B cell (primary cell): ENCODE data around the gene RABL2B. TPM values are rescaled to one million over a fixed set of nuclear protein-coding genes. Genes with fewer than 3 reads are reported as not detected.

Experiments
- ATAC-seq: fragments of 200-7000 bp; cut with Tn5 transposase; one replicate; pipeline ENCODE4 v1.10.0; 2021; ENCODE audit warnings: low read depth, mild to moderate bottlenecking, moderate number of reproducible peaks, moderate library complexity
- CTCF ChIA-PET: fragments of 350-600 bp; sonication (Branson Sonifier 250); formaldehyde crosslinking; loops from one replicate; lab custom pipeline; 2021; ENCODE audit warnings: antibody characterized with exemption, inconsistent platforms; lab: Charles Lee
- POLR2A ChIA-PET: fragments of 350-600 bp; sonication (Branson Sonifier 250); formaldehyde crosslinking; loops from one replicate; lab custom pipeline; 2021; ENCODE audit warnings: antibody characterized with exemption; lab: Charles Lee
- DNase-seq: peaks from one replicate; pipeline ENCODE4 v3.0.0; 2013
- H2AFZ ChIP-seq: 2 replicates; pipeline ENCODE4 v1.6.1; 2012; ENCODE audit warnings: mild to moderate bottlenecking, low read depth, low read length; ENCODE audit not compliant: insufficient read depth, poor library complexity, severe bottlenecking
- H3K27ac ChIP-seq, 2 donors: 1 replicate in 1 of 2; 2 replicates in 1 of 2; pipeline ENCODE4 v1.5.1; 2012 to 2013; ENCODE audit warnings: low read length in 2 of 2, mild to moderate bottlenecking in 2 of 2, moderate library complexity in 1 of 2
- H3K27me3 ChIP-seq, 4 experiments: fragments of 200-600 bp in 1 of 4; sonication (generic) in 1 of 4; replicated peaks in 1 of 4; 1 replicate in 2 of 4; 2 replicates in 2 of 4; pipeline versions ENCODE4 v1.6.1 to v1.7.0; 2013 to 2016; ENCODE audit warnings: low read length in 3 of 4, mild to moderate bottlenecking in 2 of 4, mixed read lengths in 1 of 4, moderate library complexity in 1 of 4; ENCODE audit not compliant: insufficient read depth in 4 of 4, control insufficient read depth in 3 of 4; ENCODE audit errors: control extremely low read depth in 1 of 4
- H3K36me3 ChIP-seq, 2 experiments: replicated peaks in 1 of 2; 1 replicate in 1 of 2; 2 replicates in 1 of 2; pipeline versions ENCODE4 v1.6.1 to v1.7.1; 2013; ENCODE audit warnings: low read length in 1 of 2; ENCODE audit not compliant: insufficient read depth in 2 of 2, control insufficient read depth in 1 of 2; ENCODE audit errors: control extremely low read depth in 1 of 2, extremely low read depth in 1 of 2
- H3K4me1 ChIP-seq, 2 donors: fragments of 200-600 bp in 1 of 2; sonication (generic) in 1 of 2; 1 replicate in 1 of 2; 2 replicates in 1 of 2; pipeline versions ENCODE4 v1.5.1 to v1.6.1; 2013 to 2017; ENCODE audit warnings: low read length in 2 of 2; ENCODE audit not compliant: control insufficient read depth in 2 of 2, insufficient read depth in 2 of 2
- H3K4me2 ChIP-seq: replicated peaks from 2 replicates; pipeline ENCODE3; 2012; ENCODE audit warnings: mild to moderate bottlenecking, low read depth, low read length; ENCODE audit not compliant: poor library complexity, severe bottlenecking
- H3K4me3 ChIP-seq, 5 experiments: fragments of 200-600 bp in 1 of 5; sonication (generic) in 1 of 5; 1 replicate in 3 of 5; 2 replicates in 2 of 5; pipeline versions ENCODE4 v1.5.1 to v1.7.0; 2011 to 2016; ENCODE audit warnings: low read length in 4 of 5, mild to moderate bottlenecking in 4 of 5, low read depth in 2 of 5, control low read depth in 1 of 5, moderate library complexity in 1 of 5; ENCODE audit not compliant: insufficient read depth in 1 of 5; ENCODE audit errors: control extremely low read depth in 1 of 5, extremely low read depth in 1 of 5
- H3K79me2 ChIP-seq: fragments of 200-600 bp; sonication (generic); one replicate; pipeline ENCODE4 v1.6.0; 2016; ENCODE audit warnings: low read length; ENCODE audit not compliant: control insufficient read depth, insufficient read depth
- H3K9ac ChIP-seq: fragments of 200-600 bp; sonication (generic); 2 replicates; pipeline ENCODE4 v1.6.1; 2017; ENCODE audit warnings: mild to moderate bottlenecking, low read length, moderate library complexity
- H3K9me3 ChIP-seq, 3 donors: one replicate each; pipeline versions ENCODE4 v1.6.1 to v1.7.1; 2013; ENCODE audit warnings: low read length in 2 of 3; ENCODE audit not compliant: control insufficient read depth in 2 of 3, insufficient read depth in 1 of 3; ENCODE audit errors: control extremely low read depth in 1 of 3
- H4K20me1 ChIP-seq: 2 replicates; pipeline ENCODE4 v1.6.0; 2012; ENCODE audit warnings: mild to moderate bottlenecking, low read length; ENCODE audit not compliant: insufficient read depth, control insufficient read depth, poor library complexity, severe bottlenecking
- H3K27ac Mint-ChIP-seq: one replicate; pipeline ENCODE4 v1.8.0; 2021; ENCODE audit warnings: mixed read lengths
- H3K27me3 Mint-ChIP-seq: one replicate; pipeline ENCODE4 v1.8.0; 2021; ENCODE audit warnings: mixed read lengths
- H3K4me1 Mint-ChIP-seq: one replicate; pipeline ENCODE4 v1.8.0; 2021; ENCODE audit warnings: mixed read lengths
- H3K4me3 Mint-ChIP-seq: one replicate; pipeline ENCODE4 v1.8.0; 2021; ENCODE audit warnings: mixed read lengths
- H3K9me3 Mint-ChIP-seq: one replicate; pipeline ENCODE4 v1.8.0; 2022; ENCODE audit warnings: mixed read lengths; ENCODE audit not compliant: insufficient read depth
- EZH2 ChIP-seq: IDR thresholded peaks from 2 replicates; pipeline ENCODE4 v1.6.1; 2012; ENCODE audit warnings: borderline replicate concordance, low read depth, mild to moderate bottlenecking, moderate library complexity, low read length; ENCODE audit not compliant: insufficient read depth, poor library complexity, severe bottlenecking
- WGBS: methylation state at CpG from one replicate; pipeline ENCODE4 v1.1.5; 2013; ENCODE audit warnings: missing lambda C conversion rate; ENCODE audit not compliant: insufficient coverage; 5-methylcytosine and 5-hydroxymethylcytosine counted together
- intact Hi-C: fragments of 100-400 bp; cut with micrococcal nuclease; formaldehyde crosslinking; loops from one replicate; pipeline ENCODE4 v1.10.0; 2022
- polyA plus RNA-seq: library from polyadenylated mRNA; depleted of rRNA; stranded (reverse); fragments of >200 nt; gene quantifications from 2 replicates; pipeline ENCODE4 v1.2.3, GENCODE V29; 2012
- total RNA-seq, 2 donors: library from RNA; stranded (reverse); fragments of 120-200 nt in 1 of 2; gene quantifications; 1 replicate in 1 of 2; 2 replicates in 1 of 2; pipeline versions ENCODE4 v1.2.3 to v1.2.4, GENCODE V29; 2013 to 2022
- TF ChIP-seq, protein P1 (sequence below): fragments of 200-600 bp; IDR thresholded peaks from one replicate; pipeline ENCODE4 v1.8.0; 2022; ENCODE audit warnings: antibody characterized with exemption, mild to moderate bottlenecking

The RABL2B gene
- total and polyA plus RNA-seq, 2 donors (not counting 1 experiment from before 2014, with no cell fraction given), result 93.1 to 99.0 TPM

DNA sequence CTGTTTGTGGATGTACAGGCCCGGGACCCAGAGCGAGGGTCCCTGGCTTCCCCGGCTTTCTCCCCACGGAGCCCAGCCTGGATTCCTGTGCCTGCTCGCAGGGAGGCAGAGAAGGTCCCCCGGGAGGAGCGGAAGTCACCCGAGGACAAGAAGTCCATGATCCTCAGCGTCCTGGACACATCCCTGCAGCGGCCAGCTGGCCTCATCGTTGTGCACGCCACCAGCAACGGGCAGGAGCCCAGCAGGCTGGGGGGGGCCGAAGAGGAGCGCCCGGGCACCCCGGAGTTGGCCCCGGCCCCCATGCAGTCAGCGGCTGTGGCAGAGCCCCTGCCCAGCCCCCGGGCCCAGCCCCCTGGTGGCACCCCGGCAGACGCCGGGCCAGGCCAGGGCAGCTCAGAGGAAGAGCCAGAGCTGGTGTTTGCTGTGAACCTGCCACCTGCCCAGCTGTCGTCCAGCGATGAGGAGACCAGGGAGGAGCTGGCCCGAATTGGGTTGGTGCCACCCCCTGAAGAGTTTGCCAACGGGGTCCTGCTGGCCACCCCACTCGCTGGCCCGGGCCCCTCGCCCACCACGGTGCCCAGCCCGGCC lies 62.1 kb downstream of the RABL2B start:
- peaks cover 7% of the 10 kb centered on the region for H3K4me1 Mint-ChIP-seq
- peaks cover 7% of the 10 kb centered on the region for H3K27me3 Mint-ChIP-seq
- no peak for TF ChIP-seq EZH2
- TF ChIP-seq, protein P1, sequence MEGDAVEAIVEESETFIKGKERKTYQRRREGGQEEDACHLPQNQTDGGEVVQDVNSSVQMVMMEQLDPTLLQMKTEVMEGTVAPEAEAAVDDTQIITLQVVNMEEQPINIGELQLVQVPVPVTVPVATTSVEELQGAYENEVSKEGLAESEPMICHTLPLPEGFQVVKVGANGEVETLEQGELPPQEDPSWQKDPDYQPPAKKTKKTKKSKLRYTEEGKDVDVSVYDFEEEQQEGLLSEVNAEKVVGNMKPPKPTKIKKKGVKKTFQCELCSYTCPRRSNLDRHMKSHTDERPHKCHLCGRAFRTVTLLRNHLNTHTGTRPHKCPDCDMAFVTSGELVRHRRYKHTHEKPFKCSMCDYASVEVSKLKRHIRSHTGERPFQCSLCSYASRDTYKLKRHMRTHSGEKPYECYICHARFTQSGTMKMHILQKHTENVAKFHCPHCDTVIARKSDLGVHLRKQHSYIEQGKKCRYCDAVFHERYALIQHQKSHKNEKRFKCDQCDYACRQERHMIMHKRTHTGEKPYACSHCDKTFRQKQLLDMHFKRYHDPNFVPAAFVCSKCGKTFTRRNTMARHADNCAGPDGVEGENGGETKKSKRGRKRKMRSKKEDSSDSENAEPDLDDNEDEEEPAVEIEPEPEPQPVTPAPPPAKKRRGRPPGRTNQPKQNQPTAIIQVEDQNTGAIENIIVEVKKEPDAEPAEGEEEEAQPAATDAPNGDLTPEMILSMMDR, result no peak
- H3K4me1 ChIP-seq, result peaks cover 8 to 12% of the 10 kb centered on the region in 2 donors
- no peak overlapping the region for H3K4me2 ChIP-seq
- no peak overlapping the region for H3K9ac ChIP-seq
- no peak overlapping the region for H2AFZ ChIP-seq
- no peak overlapping the region for H3K4me3 ChIP-seq
- no peaks in the 10 kb centered on the region for H3K36me3 ChIP-seq
- H3K27me3 ChIP-seq, result no peaks in the 10 kb centered on the region
- no peak for DNase-seq
- no peaks in the 10 kb centered on the region for H4K20me1 ChIP-seq
- H3K9me3 ChIP-seq, result peaks cover 0 to 4% (median 0%) of the 10 kb centered on the region in 3 donors
- POLR2A ChIA-PET, result no interaction called here
- intact Hi-C loops, result no loop called here
- WGBS, result 95% methylated on average over 32 of the region's 32 CpGs
- H3K27ac Mint-ChIP-seq, result no peak overlapping the region
- ATAC-seq, result no peak
- CTCF ChIA-PET, result no interaction called here
- no peaks in the 10 kb centered on the region for H3K9me3 Mint-ChIP-seq
- H3K79me2 ChIP-seq, result no peaks in the 10 kb centered on the region
- H3K4me3 Mint-ChIP-seq, result no peak overlapping the region
- no peak overlapping the region for H3K27ac ChIP-seq

DNA sequence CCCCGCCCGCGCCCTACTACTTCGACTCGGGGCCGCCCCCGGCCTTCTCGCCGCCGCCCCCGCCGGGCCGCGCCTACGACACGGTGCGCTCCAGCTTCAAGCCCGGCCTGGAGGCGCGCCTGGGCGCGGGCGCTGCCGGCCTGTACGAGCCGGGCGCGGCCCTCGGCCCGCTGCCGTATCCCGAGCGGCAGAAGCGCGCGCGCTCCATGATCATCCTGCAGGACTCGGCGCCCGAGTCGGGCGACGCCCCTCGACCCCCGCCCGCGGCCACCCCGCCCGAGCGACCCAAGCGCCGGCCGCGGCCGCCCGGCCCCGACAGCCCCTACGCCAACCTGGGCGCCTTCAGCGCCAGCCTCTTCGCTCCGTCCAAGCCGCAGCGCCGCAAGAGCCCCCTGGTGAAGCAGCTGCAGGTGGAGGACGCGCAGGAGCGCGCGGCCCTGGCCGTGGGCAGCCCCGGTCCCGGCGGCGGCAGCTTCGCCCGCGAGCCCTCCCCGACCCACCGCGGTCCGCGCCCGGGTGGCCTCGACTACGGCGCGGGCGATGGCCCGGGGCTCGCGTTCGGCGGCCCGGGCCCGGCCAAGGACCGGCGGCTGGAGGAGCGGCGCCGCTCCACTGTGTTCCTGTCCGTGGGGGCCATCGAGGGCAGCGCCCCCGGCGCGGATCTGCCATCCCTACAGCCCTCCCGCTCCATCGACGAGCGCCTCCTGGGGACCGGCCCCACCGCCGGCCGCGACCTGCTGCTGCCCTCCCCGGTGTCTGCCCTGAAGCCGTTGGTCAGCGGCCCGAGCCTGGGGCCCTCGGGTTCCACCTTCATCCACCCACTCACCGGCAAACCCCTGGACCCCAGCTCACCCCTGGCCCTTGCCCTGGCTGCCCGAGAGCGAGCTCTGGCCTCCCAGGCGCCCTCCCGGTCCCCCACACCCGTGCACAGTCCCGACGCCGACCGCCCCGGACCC lies 62.9 kb downstream of the RABL2B start:
- intact Hi-C loops, result no loop called here
- Histone ChIP-seq H2AFZ (no peak overlapping the region), H3K4me1 (peaks cover 8 to 12% of the 10 kb centered on the region in 2 donors), H3K36me3 (no peaks in the 10 kb centered on the region), H3K9me3 (peaks cover 0 to 4% (median 0%) of the 10 kb centered on the region in 3 donors), H3K9ac (no peak overlapping the region), H4K20me1 (no peaks in the 10 kb centered on the region), H3K27me3 (no peaks in the 10 kb centered on the region), H3K27ac (no peak overlapping the region), H3K4me3 (no peak overlapping the region), H3K79me2 (no peaks in the 10 kb centered on the region), H3K4me2 (no peak overlapping the region)
- DNase-seq (no peak), ATAC-seq (no peak)
- ChIA-PET CTCF (no interaction called here), POLR2A (no interaction called here)
- H3K4me1 Mint-ChIP-seq, result peaks cover 7% of the 10 kb centered on the region
- WGBS, result 98% methylated on average over 121 of the region's 132 CpGs
- no peak overlapping the region for H3K4me3 Mint-ChIP-seq
- H3K27ac Mint-ChIP-seq, result no peak overlapping the region
- TF ChIP-seq, protein P1, result no peak
- no peak for TF ChIP-seq EZH2
- peaks cover 10% of the 10 kb centered on the region for H3K27me3 Mint-ChIP-seq
- H3K9me3 Mint-ChIP-seq, result no peaks in the 10 kb centered on the region
